WERI-Rb-1 (cell line): ENCODE data around the gene IL1RL1.
"Not testable (repeated sequence)": the region's sequence is repeated elsewhere in the genome, so short reads cannot be mapped to it uniquely, and the experiment has no call there.

Experiments
- DNase-seq: peaks from one replicate; pipeline ENCODE4 v3.0.0-alpha.2; 2020
- H3K27ac ChIP-seq: fragments of 250-450 bp; sonication (Bioruptor Pico); 2 replicates; pipeline ENCODE4 v1.5.1; 2020; ENCODE audit warnings: mild to moderate bottlenecking, moderate library complexity
- H3K27me3 ChIP-seq: fragments of 250-450 bp; sonication (Bioruptor Pico); 2 replicates; pipeline ENCODE4 v1.5.1; 2021; ENCODE audit warnings: mild to moderate bottlenecking, low read depth, moderate library complexity; ENCODE audit not compliant: insufficient read depth, severe bottlenecking
- H3K36me3 ChIP-seq: fragments of 250-450 bp; sonication (Bioruptor Pico); 2 replicates; pipeline ENCODE4 v1.5.1; 2020; ENCODE audit warnings: mild to moderate bottlenecking, moderate library complexity
- H3K4me3 ChIP-seq: 2 replicates; pipeline ENCODE4 v1.5.1; 2011; ENCODE audit warnings: low read depth, mild to moderate bottlenecking, control low read depth, low read length
- H3K9me3 ChIP-seq: fragments of 250-450 bp; sonication (Bioruptor Pico); 2 replicates; pipeline ENCODE4 v1.5.1; 2021; ENCODE audit warnings: mild to moderate bottlenecking, moderate library complexity; ENCODE audit not compliant: severe bottlenecking
- TF ChIP-seq, protein P1 (sequence below): IDR thresholded peaks from 2 replicates; pipeline ENCODE4 v1.5.1; 2011; ENCODE audit warnings: low read depth, mild to moderate bottlenecking, control low read depth, inconsistent platforms, low read length

IL1RL1 gene

DNA sequence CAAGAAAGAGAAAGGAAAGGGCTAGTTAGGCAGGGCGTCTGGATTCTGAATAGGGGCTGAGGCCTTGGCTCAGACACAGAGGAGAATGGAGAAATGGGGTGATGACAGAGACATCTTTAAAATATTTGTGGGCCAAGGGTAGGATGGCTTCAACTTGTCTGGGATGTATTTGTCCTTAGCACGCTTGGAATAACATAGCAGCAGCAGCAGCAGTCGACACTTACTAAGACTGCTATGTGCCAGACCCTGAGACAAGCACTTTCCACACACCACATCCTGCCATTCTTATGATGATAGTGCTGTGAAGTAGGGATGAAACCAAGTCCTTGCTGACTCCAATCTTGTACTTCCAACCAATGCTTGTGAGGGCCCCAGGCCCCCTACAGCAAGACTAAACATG, 2.6 kb downstream of the IL1RL1 start:
- no peaks in the 10 kb centered on the region for H3K9me3 ChIP-seq
- no peak overlapping the region for H3K4me3 ChIP-seq
- no peaks in the 10 kb centered on the region for H3K36me3 ChIP-seq
- peaks cover 43% of the 10 kb centered on the region for H3K27me3 ChIP-seq
- H3K27ac ChIP-seq, result no peak overlapping the region
- DNase-seq, result no peak
- TF ChIP-seq, protein P1, sequence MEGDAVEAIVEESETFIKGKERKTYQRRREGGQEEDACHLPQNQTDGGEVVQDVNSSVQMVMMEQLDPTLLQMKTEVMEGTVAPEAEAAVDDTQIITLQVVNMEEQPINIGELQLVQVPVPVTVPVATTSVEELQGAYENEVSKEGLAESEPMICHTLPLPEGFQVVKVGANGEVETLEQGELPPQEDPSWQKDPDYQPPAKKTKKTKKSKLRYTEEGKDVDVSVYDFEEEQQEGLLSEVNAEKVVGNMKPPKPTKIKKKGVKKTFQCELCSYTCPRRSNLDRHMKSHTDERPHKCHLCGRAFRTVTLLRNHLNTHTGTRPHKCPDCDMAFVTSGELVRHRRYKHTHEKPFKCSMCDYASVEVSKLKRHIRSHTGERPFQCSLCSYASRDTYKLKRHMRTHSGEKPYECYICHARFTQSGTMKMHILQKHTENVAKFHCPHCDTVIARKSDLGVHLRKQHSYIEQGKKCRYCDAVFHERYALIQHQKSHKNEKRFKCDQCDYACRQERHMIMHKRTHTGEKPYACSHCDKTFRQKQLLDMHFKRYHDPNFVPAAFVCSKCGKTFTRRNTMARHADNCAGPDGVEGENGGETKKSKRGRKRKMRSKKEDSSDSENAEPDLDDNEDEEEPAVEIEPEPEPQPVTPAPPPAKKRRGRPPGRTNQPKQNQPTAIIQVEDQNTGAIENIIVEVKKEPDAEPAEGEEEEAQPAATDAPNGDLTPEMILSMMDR, result no peak

DNA sequence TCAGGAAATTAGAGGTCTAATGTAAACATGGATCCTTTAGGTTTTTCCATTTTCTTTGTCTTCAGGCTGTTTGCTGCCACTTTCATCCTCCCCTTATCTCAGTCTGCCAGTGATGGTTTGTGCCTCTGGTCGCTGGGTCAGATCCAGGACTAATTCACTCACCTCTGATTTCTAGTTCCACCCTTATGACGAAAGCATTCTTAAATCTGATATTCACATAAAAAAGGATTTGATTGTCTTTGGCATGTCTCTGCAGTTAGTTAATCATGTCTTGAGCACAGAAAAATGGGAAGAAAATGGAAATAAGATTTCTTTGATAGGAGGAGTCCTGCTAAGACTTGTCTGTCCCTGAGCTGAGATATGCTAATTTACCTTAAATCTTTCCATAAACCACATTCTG, 4.6 kb downstream of the IL1RL1 start:
- Histone ChIP-seq H3K9me3 (no peaks in the 10 kb centered on the region), H3K36me3 (no peaks in the 10 kb centered on the region), H3K27me3 (peaks cover 32% of the 10 kb centered on the region), H3K4me3 (no peak overlapping the region), H3K27ac (no peak overlapping the region)
- TF ChIP-seq, protein P1, result no peak
- DNase-seq, result no peak

DNA sequence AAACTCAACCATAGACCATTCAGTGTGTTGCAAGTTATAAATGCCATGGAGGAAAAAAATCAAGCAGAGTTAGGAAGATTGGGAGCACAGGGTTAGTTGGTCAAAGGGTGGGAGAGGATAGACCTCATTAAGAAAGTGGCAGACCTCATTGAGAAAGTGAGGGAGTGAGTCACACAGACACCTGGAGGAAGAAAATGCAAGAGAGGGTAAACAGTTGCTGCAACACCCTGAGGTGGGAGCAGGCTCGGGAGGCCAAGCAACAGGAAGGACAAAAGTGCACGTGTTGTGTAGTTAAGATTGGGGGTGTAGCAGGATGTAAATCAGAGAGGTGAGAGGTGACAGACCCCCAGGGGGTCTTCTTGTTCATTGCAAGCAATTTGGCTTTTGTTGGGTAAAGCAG, 6.4 kb downstream of the IL1RL1 start:
- Histone ChIP-seq H3K9me3 (no peaks in the 10 kb centered on the region), H3K36me3 (no peaks in the 10 kb centered on the region), H3K4me3 (no peak overlapping the region), H3K27ac (no peak overlapping the region), H3K27me3 (peaks cover 39% of the 10 kb centered on the region)
- no peak for DNase-seq
- TF ChIP-seq, protein P1, result no peak

DNA sequence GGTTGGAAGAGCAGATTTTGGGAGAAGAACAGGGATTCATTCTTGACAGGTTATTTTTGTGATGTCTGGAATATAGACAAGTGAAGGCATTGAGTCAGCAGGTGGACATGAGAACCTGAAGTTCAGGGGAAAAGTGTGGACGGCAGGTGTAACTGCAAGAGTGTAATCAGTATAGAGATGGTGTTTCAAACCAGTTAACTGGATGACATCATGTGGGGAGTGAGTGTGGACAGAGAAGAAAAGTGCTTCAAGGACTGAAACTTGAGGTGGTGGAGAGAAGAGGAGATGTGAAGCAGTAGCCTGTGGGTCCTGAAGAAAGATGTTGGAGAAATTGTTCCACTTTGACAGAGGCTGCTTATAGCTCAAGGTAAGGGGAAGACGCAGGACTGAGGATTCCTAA, 7.1 kb downstream of the IL1RL1 start:
- no peak overlapping the region for H3K27ac ChIP-seq
- peaks cover 41% of the 10 kb centered on the region for H3K27me3 ChIP-seq
- TF ChIP-seq, protein P1, result no peak
- no peak overlapping the region for H3K4me3 ChIP-seq
- no peaks in the 10 kb centered on the region for H3K9me3 ChIP-seq
- DNase-seq, result no peak
- H3K36me3 ChIP-seq, result no peaks in the 10 kb centered on the region

DNA sequence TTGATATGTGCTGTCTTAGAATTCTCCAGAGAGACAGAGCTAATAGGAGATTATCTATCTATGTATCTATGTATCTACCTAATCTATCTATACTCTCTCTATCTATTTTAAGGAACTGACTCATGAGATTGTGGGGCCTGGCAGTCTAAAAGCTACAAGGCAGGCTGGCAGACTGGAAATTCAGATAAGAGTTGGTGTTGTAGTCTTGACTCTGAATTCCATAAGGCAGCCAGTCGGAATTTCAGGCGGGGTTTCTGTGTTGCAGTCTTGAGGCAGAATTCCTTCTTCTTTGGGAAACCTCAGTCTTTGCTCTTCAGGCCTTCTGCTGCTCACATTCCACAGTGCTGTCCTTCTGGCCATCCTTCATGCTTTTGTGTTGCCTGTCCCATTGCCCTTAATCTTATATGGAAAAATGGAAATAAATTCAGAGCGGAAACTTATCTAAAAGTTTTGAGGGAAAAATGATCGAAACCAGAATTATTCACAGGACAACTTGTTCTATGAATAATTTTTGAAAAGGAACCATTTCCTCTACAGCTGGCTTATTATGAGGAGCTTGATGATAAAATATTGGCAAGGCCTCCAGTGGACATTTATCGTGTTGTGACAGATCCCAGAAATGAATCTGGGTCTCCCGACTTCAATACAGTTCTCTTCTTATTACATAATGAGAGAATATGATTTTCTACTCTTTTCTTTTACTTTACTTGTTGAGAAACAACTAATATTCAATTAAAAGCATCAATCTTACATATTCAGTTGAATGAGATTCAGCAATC, 10.8 kb downstream of the IL1RL1 start:
- H3K27me3 ChIP-seq, result peaks cover 28% of the 10 kb centered on the region
- no peaks in the 10 kb centered on the region for H3K36me3 ChIP-seq
- H3K4me3 ChIP-seq, result no peak overlapping the region
- H3K27ac ChIP-seq, result no peak overlapping the region
- TF ChIP-seq, protein P1, result no peak
- peaks cover 7% of the 10 kb centered on the region for H3K9me3 ChIP-seq
- no peak for DNase-seq

DNA sequence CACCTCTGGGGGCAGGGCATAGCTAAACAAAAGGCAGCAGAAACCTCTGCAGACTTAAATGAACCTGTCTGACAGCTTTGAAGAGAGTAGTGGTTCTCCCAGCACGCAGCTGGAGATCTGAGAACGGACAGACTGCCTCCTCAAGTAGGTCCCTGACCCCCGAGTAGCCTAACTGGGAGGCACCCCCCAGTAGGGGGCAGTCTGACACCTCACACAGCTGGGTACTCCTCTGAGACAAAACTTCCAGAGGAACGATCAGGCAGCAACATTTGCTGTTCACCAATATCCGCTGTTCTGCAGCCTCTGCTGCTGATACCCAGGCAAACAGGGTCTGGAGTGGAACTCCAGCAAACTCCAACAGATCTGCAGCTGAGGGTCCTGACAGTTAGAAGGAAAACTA, 13.6 kb downstream of the IL1RL1 start:
- not testable (repeated sequence) for H3K27ac ChIP-seq, DNase-seq, H3K4me3 ChIP-seq, H3K9me3 ChIP-seq, H3K36me3 ChIP-seq
- peaks cover 19% of the 10 kb centered on the region for H3K27me3 ChIP-seq
